GM21390 (cell line): ENCODE data around the gene RBM47.
A peak's percentile ranks its signal among the peaks of the same experiment; 100 is the strongest.

ENCODE experiments used
- ATAC-seq: cut with Tn5 transposase; IDR thresholded peaks from one replicate; pipeline ENCODE4 v1.9.1; 2021; ENCODE audit not compliant: unreplicated experiment

Gene RBM47

GRCh38 chr4:40502220-40502619 lies 127.4 kb downstream of the RBM47 start:
- ATAC-seq, result no peak

GRCh38 chr4:40500781-40501180 lies 128.9 kb downstream of the RBM47 start:
- ATAC-seq, result no peak

- no peak for ATAC-seq
Observed at GRCh38 chr4:40493160-40493559, 136.5 kb downstream of the RBM47 start.

GRCh38 chr4:40492691-40493090 lies 137.0 kb downstream of the RBM47 start:
- ATAC-seq, result no peak

- ATAC-seq, result no peak
Observed at GRCh38 chr4:40490481-40490880, 139.2 kb downstream of the RBM47 start.

- no peak for ATAC-seq
Observed at GRCh38 chr4:40489961-40490360, 139.7 kb downstream of the RBM47 start.

- no peak for ATAC-seq
Observed at GRCh38 chr4:40486534-40486933, 143.1 kb downstream of the RBM47 start.

GRCh38 chr4:40484346-40485090 lies 145.1 kb downstream of the RBM47 start:
- no peak for ATAC-seq

- ATAC-seq, result no peak
Observed at GRCh38 chr4:40482985-40483647, 146.5 kb downstream of the RBM47 start.

- no peak for ATAC-seq
Observed at GRCh38 chr4:40481977-40482376, 147.7 kb downstream of the RBM47 start.

GRCh38 chr4:40480291-40480690 lies 149.4 kb downstream of the RBM47 start:
- ATAC-seq, result no peak

GRCh38 chr4:40479378-40479777 lies 150.3 kb downstream of the RBM47 start:
- ATAC-seq, result no peak

GRCh38 chr4:40475609-40476008 lies 154.1 kb downstream of the RBM47 start:
- no peak for ATAC-seq

GRCh38 chr4:40473578-40474388 lies 155.9 kb downstream of the RBM47 start:
- no peak for ATAC-seq

GRCh38 chr4:40471923-40472322 lies 157.7 kb downstream of the RBM47 start:
- ATAC-seq, result no peak

GRCh38 chr4:40466789-40467188 lies 162.9 kb downstream of the RBM47 start:
- no peak for ATAC-seq

GRCh38 chr4:40462326-40462725 lies 167.3 kb downstream of the RBM47 start:
- peak; percentile 62 for ATAC-seq

GRCh38 chr4:40461879-40462278 lies 167.8 kb downstream of the RBM47 start:
- ATAC-seq, result no peak

- no peak for ATAC-seq
Observed at GRCh38 chr4:40461062-40461461, 168.6 kb downstream of the RBM47 start.

- ATAC-seq, result no peak
Observed at GRCh38 chr4:40458683-40459082, 171.0 kb downstream of the RBM47 start.

GRCh38 chr4:40458109-40458508 lies 171.6 kb downstream of the RBM47 start:
- no peak for ATAC-seq
